ENCODE data around the gene AARSD1. TPM values are rescaled to one million over a fixed set of nuclear protein-coding genes. Genes with fewer than 3 reads are reported as not detected.

The AARSD1 gene
- polyA plus RNA-seq, 1 of the 3 experiments (the other 2 are of a cell fraction), result 52.0 TPM

GRCh38 chr17:42999003-42999525, 34.8 kb upstream of the AARSD1 start:
- no peak for TF ChIP-seq CTCF (IDR thresholded peaks at IDR 0.05)
- no peak for TF ChIP-seq JUND (IDR thresholded peaks at IDR 0.05)
- TF ChIP-seq USF1 (IDR thresholded peaks at IDR 0.05; ENCODE audit: borderline replicate concordance, low read depth), result no peak
- no peak for TF ChIP-seq GABPA (IDR thresholded peaks at IDR 0.05; ENCODE audit: low read depth)
- TF ChIP-seq FOXJ3 (CRISPR knock-in tag; IDR thresholded peaks at IDR 0.05), result no peak
- no peak for TF ChIP-seq TAF1 (IDR thresholded peaks at IDR 0.05; ENCODE audit: borderline replicate concordance, low read depth, low read length)
- TF ChIP-seq TEAD4 (IDR thresholded peaks at IDR 0.05; ENCODE audit: borderline replicate concordance, insufficient read depth), result no peak
- TF ChIP-seq USF2 (IDR thresholded peaks at IDR 0.05; ENCODE audit: borderline replicate concordance, low read depth, low read length), result no peak
- no peak for TF ChIP-seq REST (IDR thresholded peaks at IDR 0.05; ENCODE audit: low read depth, low read length)
- TF ChIP-seq FOSL2 (IDR thresholded peaks at IDR 0.05; ENCODE audit: borderline replicate concordance, low read depth), result no peak
- TF ChIP-seq MXI1 (IDR thresholded peaks at IDR 0.05; ENCODE audit: low read depth, low read length), result no peak
- no peak for TF ChIP-seq GATA2 (CRISPR knock-in tag; IDR thresholded peaks at IDR 0.05)
- no peak for TF ChIP-seq RCOR1 (IDR thresholded peaks at IDR 0.05; ENCODE audit: low read length)
- no peak for TF ChIP-seq EP300 (IDR thresholded peaks at IDR 0.05; ENCODE audit: borderline replicate concordance in 1 of 2, low read depth in 1 of 2, low read length in 1 of 2)
- no peak for TF ChIP-seq RAD21 (IDR thresholded peaks at IDR 0.05; ENCODE audit: low read length)
- TF ChIP-seq RXRA (IDR thresholded peaks at IDR 0.05; ENCODE audit: borderline replicate concordance, low read depth), result no peak
- TF ChIP-seq SIN3A (IDR thresholded peaks at IDR 0.05; ENCODE audit: borderline replicate concordance, low read depth, low read length), result no peak
- no peak for TF ChIP-seq CHD2 (IDR thresholded peaks at IDR 0.05; ENCODE audit: low read length, partially characterized antibody)
- TF ChIP-seq RFX5 (IDR thresholded peaks at IDR 0.05; ENCODE audit: low read length), result no peak
- no peak for TF ChIP-seq FOXM1 (IDR thresholded peaks at IDR 0.05; ENCODE audit: low read depth)
- peaks cover 41% of the 10 kb centered on the region for H3K79me2 ChIP-seq (ENCODE audit: insufficient read depth)
- no peak overlapping the region for H2AFZ ChIP-seq (ENCODE audit: low read depth)
- H3F3A ChIP-seq (replicated peaks; ENCODE audit: insufficient read depth), result peaks cover 66% of the 10 kb centered on the region
- H3K27me3 ChIP-seq (ENCODE audit: insufficient read depth), result no peaks in the 10 kb centered on the region
- H3K27ac ChIP-seq (ENCODE audit: low read depth in 2 of 2, low read length in 1 of 2), result peak overlapping the region; percentile 87 to 90
- H3K36me3 ChIP-seq (replicated peaks in 1 of 2; ENCODE audit: control insufficient read depth in 1 of 2, insufficient read depth in 2 of 2, low read length in 1 of 2), result peaks cover 34 to 40% of the 10 kb centered on the region in 2 experiments
- ChIA-PET POLR2A (interaction anchor here (0.6 to 2.8 kb wide), 10 partner anchors 13 to 445 kb away, joined by 3 to 20 read pairs (median 6); partner anchors contain the start of genes AOC2, BRCA1, PSME3 and RND2), CTCF (interaction anchor here (0.6 to 4.4 kb wide), 10 partner anchors 12 to 421 kb away, joined by 3 to 27 read pairs (median 8); partner anchors contain the start of genes AOC2, BECN1, RND2 and VAT1)
- H3K4me2 ChIP-seq, result peak overlapping the region; percentile 78
- DNase-seq, result no peak
- peaks cover 6 to 11% of the 10 kb centered on the region in 2 experiments; a peak in 2 of 4 replicates for H3K4me1 ChIP-seq (ENCODE audit: control insufficient read depth in 1 of 2, insufficient read depth in 2 of 2, low read depth in 1 of 2, low read length in 1 of 2)
- H3K9ac ChIP-seq, result peak overlapping the region; percentile 100
- peak overlapping the region; percentile 85 to 87 for H3K4me3 ChIP-seq (ENCODE audit: low read depth in 2 of 2, low read length in 1 of 2)
- peaks cover 41% of the 10 kb centered on the region for H4K20me1 ChIP-seq (ENCODE audit: insufficient read depth)
- no peaks in the 10 kb centered on the region for H3K9me2 ChIP-seq
- H3K9me3 ChIP-seq, result no peaks in the 10 kb centered on the region
- WGBS (ENCODE audit: low lambda C conversion rate), result under 1% methylated on average over 10 of the region's 10 CpGs
